Measurements from ENCODE around the gene PSMD1. TPM values are rescaled to one million over a fixed set of nuclear protein-coding genes. Genes with fewer than 3 reads are reported as not detected.

The PSMD1 gene
- total and polyA plus RNA-seq, 2 of the 8 experiments (the other 6 are each of a cell fraction or from before 2014, with no cell fraction given), result 179 to 272 TPM

- TF ChIP-seq TCF12 (IDR thresholded peaks at IDR 0.05; ENCODE audit: low read depth, low read length), result no peak
- no peak for TF ChIP-seq USF2 (IDR thresholded peaks at IDR 0.05; ENCODE audit: low read length)
- TF ChIP-seq BRCA1 (IDR thresholded peaks at IDR 0.05; ENCODE audit: low read depth, low read length), result no peak
- TF ChIP-seq CHD2 (IDR thresholded peaks at IDR 0.05; ENCODE audit: low read length), result no peak
Measured at GRCh38 chr2:231193216-231193615, 136.5 kb downstream of the PSMD1 start (continued).
